GM08714 (cell line): Measurements from ENCODE around the gene GAREM1.

Experiments used
- H3K4me3 ChIP-seq: fragments of 200-500 bp; sonication (Bioruptor generic); 2 replicates; pipeline ENCODE4 v1.5.1; 2014; ENCODE audit warnings: mild to moderate bottlenecking, low read length, inconsistent platforms
- ZNF274 ChIP-seq: IDR thresholded peaks from 2 replicates; pipeline ENCODE4 v1.6.1; 2012; ENCODE audit warnings: mild to moderate bottlenecking, low read depth, low read length

The GAREM1 gene

DNA sequence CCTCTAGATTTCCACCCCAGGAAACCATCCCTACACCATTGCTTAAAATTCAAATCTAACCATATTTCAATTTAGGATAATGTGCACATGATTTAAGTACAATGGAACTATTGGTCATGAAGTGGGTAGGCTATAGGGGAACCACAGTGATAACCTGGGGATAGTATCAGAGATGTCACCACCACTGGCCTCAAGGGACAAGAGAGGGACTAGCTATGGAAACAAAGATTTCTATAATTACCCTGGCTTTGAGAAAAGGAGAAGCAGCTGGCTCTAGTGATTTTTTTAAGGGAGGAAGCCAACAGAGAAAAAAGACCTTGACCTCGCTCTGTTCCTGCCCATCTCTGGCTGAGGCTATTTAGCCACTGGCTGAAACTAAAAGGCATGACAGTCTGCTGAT is 148.9 kb downstream of the GAREM1 start:
- no peak for TF ChIP-seq ZNF274

DNA sequence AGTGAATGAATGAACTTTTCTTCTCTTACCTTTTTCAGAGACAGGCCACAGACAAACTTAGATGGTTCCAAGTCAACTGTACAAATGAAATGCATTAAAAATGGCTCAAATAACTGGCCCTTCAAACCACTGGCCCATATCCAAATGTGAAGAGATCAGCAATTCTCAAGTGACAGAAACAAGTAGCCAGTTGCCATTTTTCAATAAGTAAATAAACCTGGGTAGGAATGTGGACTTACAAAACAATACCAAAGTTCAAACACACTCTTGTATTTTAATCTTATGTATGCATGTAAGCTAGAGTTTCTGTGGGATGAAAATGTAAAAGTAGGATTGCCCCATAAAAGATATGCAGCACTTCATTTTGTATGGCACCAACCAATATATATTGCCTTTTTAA is 151.6 kb downstream of the GAREM1 start:
- no peak overlapping the region for H3K4me3 ChIP-seq
- no peak for TF ChIP-seq ZNF274

More for the DNA sequence above, 148.9 kb downstream of the GAREM1 start:
- H3K4me3 ChIP-seq, result no peak overlapping the region

GRCh38 chr18:32318581-32318980 is 152.1 kb downstream of the GAREM1 start:
- no peak overlapping the region for H3K4me3 ChIP-seq
- TF ChIP-seq ZNF274, result no peak

DNA sequence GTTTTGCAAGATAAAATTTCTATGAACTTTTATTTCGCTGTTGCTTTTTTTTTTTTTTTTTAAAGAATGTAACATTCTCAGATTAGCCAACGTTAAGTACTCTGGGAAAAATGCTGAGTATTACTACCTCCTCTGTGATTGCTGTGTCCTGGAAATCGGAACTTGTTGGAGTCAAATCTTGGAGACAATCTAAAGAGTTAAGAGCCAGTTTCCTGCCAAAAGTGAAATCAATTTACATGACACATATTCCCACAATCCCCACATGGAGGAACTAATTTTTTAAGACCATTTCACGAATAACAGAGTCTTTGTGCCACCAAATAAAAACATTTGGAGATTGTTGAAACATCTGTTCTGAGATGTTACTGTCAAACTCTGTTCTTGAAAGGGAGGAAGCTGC is 153.0 kb downstream of the GAREM1 start:
- no peak overlapping the region for H3K4me3 ChIP-seq
- TF ChIP-seq ZNF274, result no peak

- no peak overlapping the region for H3K4me3 ChIP-seq
- TF ChIP-seq ZNF274, result no peak
Observed at GRCh38 chr18:32315881-32316280, 154.8 kb downstream of the GAREM1 start.

DNA sequence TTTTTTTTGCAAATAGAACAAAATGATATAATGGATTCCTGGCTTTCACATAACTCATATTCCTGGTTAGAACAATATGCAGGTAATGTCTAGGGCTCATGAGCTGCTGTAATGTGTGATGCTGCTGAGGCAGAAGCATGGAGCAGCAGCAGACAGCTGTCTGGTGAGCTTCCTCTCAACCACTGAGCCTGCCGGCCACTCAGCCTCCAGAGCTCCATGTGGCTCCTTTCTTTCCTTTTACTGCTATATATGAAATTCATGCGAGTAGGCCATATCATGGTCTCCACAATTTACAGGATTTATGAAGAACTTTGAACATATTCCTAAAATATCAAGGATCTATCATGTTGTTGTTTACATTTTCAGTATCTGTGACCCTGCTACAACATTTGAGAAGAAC is 159.9 kb downstream of the GAREM1 start:
- H3K4me3 ChIP-seq, result no peak overlapping the region
- no peak for TF ChIP-seq ZNF274

- no peak overlapping the region for H3K4me3 ChIP-seq
- no peak for TF ChIP-seq ZNF274
Observed at GRCh38 chr18:32310101-32310500, 160.6 kb downstream of the GAREM1 start.

GRCh38 chr18:32308493-32309120 is 162.1 kb downstream of the GAREM1 start:
- no peak overlapping the region for H3K4me3 ChIP-seq
- no peak for TF ChIP-seq ZNF274

DNA sequence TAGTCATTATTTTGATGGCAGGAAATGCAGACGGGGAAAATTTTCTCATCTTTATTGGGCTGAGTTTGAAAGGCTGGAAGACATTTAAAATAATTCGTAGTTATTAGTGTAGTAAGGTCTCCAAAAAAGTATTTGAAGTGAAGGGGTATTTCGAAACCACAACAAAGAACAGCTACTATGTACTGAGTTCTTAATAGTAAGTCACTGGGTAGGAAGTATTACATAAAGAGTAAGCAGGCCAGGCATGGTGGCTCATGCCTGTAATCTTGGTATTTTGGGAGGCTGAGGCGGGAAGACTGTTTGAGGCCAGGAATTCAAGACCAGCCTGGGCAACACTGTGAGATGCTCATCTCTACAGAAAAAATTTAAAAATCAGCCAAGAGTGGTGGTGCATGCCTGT is 167.3 kb downstream of the GAREM1 start:
- no peak for TF ChIP-seq ZNF274
- no peak overlapping the region for H3K4me3 ChIP-seq

- TF ChIP-seq ZNF274, result no peak
- no peak overlapping the region for H3K4me3 ChIP-seq
Observed at GRCh38 chr18:32302806-32303205, 167.9 kb downstream of the GAREM1 start.

GRCh38 chr18:32301976-32302743 is 168.5 kb downstream of the GAREM1 start:
- H3K4me3 ChIP-seq, result no peak overlapping the region

GRCh38 chr18:32301361-32301760 is 169.3 kb downstream of the GAREM1 start:
- H3K4me3 ChIP-seq, result no peak overlapping the region
- TF ChIP-seq ZNF274, result no peak

More at GRCh38 chr18:32301976-32302743, 168.5 kb downstream of the GAREM1 start:
- TF ChIP-seq ZNF274, result no peak

- H3K4me3 ChIP-seq, result no peak overlapping the region
Observed at GRCh38 chr18:32300914-32301313, 169.8 kb downstream of the GAREM1 start.

DNA sequence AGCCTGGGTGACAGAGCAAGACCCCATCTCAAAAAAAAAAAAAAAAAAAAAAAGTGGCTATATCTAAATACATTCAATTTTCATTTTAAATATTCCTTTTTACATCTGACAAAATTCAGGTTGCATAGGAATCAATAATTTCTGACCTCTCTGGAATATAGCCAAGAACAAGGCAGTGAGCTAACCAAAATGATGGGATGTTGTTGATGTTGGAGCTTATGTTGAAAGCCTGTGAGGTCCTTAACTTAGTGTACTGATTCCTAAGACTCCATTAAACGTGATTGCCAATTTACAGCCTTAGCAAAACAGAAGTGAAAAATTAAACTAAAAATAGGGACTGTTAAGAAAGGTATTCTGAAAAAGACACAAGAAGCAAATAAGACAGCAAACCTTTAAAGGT is 171.2 kb downstream of the GAREM1 start:
- H3K4me3 ChIP-seq, result no peak overlapping the region
- TF ChIP-seq ZNF274, result no peak

More at GRCh38 chr18:32300914-32301313, 169.8 kb downstream of the GAREM1 start:
- TF ChIP-seq ZNF274, result no peak

DNA sequence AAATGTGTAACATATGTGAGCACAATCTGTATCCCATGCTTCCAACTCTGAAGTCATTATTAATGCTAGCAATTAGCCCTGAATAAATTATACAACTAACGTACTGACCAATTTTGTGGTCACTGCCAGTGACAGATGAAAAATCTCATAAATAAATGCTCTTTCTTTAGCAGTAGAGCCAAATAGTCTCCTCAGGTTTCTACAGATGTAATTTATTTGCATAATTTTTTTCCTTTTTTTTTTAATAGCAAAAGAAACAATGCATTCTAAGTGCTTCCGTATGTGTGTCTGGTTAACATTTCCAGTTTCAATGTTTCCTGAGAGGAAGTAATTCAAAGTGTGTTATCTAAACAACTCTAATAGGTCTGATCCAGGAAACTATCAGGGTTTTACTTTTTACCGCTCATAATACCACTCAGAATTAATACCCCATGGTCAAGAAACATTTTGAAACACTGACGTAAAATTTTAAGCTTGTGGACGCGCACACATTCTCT is 172.5 kb downstream of the GAREM1 start:
- no peak overlapping the region for H3K4me3 ChIP-seq
- TF ChIP-seq ZNF274, result no peak
